NCI-H1105 (cell line): ENCODE data around the gene FAM156A.
A peak's percentile ranks its signal among the peaks of the same experiment; 100 is the strongest.
"Not testable (repeated sequence)": the region's sequence is repeated elsewhere in the genome, so short reads cannot be mapped to it uniquely, and the experiment has no call there.

Experiments
- DNase-seq: peaks from one replicate; lab custom pipeline; 2025; lab: John Stamatoyannopoulos, UW

Gene FAM156A

GRCh38 chrX:52958113-52958959, at the start of gene FAM156A:
TSS of gene FAM156A (minus strand) at chrX:52958518. CDS start at chrX:52948588, 9,930 bp downstream.
- DNase-seq = not testable (repeated sequence)

- DNase-seq = no peak
Observed at GRCh38 chrX:53005327-53005726, 47.0 kb upstream of the FAM156A start.

- no peak for DNase-seq
Observed at GRCh38 chrX:53004811-53005210, 46.5 kb upstream of the FAM156A start.

GRCh38 chrX:53004038-53004437, 45.7 kb upstream of the FAM156A start:
- no peak for DNase-seq

- DNase-seq = no peak
Observed at GRCh38 chrX:53003111-53003510, 44.8 kb upstream of the FAM156A start.

GRCh38 chrX:53001958-53002357, 43.6 kb upstream of the FAM156A start:
- no peak for DNase-seq

GRCh38 chrX:53000447-53001135, 42.3 kb upstream of the FAM156A start:
- no peak for DNase-seq

- no peak for DNase-seq
Observed at GRCh38 chrX:52995987-52996331, 37.6 kb upstream of the FAM156A start.

GRCh38 chrX:52995135-52995986, 37.0 kb upstream of the FAM156A start:
- peak; percentile 88 for DNase-seq

GRCh38 chrX:52990848-52991247, 32.5 kb upstream of the FAM156A start:
- DNase-seq = no peak

GRCh38 chrX:52990011-52990631, 31.8 kb upstream of the FAM156A start:
- not testable (repeated sequence) for DNase-seq

- DNase-seq = no peak
Observed at GRCh38 chrX:52988985-52989917, 30.9 kb upstream of the FAM156A start.

- no peak for DNase-seq
Observed at GRCh38 chrX:52983321-52984000, 25.1 kb upstream of the FAM156A start.

GRCh38 chrX:52979993-52980392, 21.7 kb upstream of the FAM156A start:
- DNase-seq = no peak

GRCh38 chrX:52979568-52979967, 21.2 kb upstream of the FAM156A start:
- DNase-seq = no peak

- no peak for DNase-seq
Observed at GRCh38 chrX:52977953-52978352, 19.6 kb upstream of the FAM156A start.

- not testable (repeated sequence) for DNase-seq
Observed at GRCh38 chrX:52975576-52975975, 17.3 kb upstream of the FAM156A start.

GRCh38 chrX:52974336-52974992, 16.1 kb upstream of the FAM156A start:
- not testable (repeated sequence) for DNase-seq

- not testable (repeated sequence) for DNase-seq
Observed at GRCh38 chrX:52967922-52968321, 9.6 kb upstream of the FAM156A start.
